GM11168 (cell line): ENCODE results near the gene CTTN.
"Not testable (repeated sequence)": the region's sequence is repeated elsewhere in the genome, so short reads cannot be mapped to it uniquely, and the experiment has no call there.

ENCODE experiments used
- in situ Hi-C: fragments of 300-500 bp; cut with MboI; formaldehyde crosslinking; loops from one replicate; pipeline ENCODE4 v1.12.0; 2022; ENCODE audit warnings: low sequenced_read_pairs; ENCODE audit not compliant: unreplicated experiment

The CTTN gene

DNA sequence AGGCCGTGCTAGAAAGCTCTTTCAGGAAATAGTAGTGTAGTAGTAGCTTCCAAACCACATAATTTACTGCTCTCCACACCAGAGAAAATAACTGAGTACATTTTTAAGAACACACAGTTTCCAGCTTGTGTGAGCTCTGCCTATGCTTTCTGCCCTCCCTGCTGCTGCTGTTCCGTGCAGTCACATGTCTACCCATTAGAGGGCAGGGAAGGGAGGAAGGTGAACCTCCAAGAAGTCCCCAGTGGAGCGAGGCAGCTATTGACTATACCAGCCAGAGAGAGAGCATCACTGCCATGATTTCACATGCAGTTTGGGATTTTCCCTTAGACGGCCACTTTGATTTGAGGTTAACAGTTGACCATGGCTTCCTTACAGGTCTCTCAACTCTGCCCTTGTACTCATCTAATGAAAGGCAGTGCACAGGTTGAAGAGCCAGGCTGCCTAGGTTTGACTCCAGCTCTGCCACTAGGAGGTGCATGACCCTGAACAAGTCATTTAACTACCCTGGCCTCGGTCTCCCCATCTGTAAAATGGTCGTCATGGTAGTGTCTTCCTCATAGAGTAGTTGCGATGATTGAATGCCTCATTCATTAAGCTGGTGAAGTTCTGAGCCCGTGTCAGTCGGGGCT lies 19.7 kb upstream of the CTTN start:
- in situ Hi-C loops: no loop called here

DNA sequence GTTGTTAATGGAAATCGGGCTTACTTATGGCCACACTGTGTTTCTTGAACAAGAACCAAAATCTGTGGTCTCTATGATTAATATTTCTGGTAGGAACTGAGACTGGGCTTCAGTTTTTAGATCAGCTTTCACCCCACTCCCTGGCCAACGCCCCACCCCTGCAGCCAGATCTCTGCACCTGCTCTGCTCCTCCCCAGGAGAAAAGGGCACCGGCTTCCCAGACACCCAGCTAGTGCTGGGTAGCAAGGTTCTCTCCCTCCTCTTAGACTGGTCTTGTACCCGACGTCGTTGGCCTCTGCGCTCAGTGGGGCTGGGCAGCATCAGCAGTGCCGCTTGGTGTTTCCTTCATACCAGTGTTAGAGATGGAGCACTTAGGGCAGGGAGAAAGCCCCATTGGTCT lies 17.0 kb upstream of the CTTN start:
- in situ Hi-C loops: no loop called here

DNA sequence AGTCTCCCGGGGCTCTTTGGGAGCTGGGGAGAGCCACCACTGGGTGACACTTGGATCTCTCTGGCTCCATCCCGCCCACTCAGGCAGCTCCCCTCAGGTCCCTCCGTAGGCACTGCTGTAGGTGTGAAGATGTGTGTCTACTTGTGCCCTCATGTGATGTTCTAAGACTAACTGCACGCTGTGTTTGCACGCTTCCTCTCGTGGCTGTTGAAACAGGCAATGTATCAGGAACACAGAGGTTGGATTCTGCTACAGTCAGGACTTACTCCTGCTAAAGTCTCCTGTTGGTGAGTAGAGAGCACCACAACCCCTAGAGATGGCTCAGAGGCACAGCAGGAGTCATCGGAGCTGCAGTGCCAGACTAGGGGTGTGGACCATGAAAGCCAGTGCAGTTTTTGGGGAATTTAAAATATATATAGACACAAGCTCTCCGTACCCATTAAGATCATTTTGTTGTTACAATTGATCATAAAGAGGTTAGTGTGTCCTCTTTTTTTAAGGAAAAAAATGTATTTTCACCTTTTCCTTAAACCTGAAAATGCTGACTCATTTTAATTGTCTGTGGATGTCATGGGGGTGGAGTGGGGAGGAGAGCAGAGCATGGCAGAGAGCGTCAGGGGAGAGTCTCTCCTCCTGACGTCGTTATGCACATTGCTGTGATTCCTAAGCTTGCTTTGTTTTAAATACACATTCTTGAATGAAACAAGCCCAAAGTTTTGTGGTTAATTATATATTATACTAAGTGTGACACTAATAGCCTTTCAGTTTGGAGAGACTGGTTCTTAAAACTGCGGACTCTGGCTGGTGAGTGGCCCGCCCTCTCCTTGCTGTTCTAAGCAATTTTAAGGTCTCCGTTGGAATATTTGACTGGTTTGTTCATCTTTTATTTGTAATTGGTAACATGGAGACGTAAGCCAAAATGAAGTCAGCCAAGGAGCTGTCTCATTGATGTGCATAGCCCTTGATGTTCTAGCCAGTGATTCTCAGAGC lies 16.2 kb upstream of the CTTN start:
- in situ Hi-C loops: no loop called here

DNA sequence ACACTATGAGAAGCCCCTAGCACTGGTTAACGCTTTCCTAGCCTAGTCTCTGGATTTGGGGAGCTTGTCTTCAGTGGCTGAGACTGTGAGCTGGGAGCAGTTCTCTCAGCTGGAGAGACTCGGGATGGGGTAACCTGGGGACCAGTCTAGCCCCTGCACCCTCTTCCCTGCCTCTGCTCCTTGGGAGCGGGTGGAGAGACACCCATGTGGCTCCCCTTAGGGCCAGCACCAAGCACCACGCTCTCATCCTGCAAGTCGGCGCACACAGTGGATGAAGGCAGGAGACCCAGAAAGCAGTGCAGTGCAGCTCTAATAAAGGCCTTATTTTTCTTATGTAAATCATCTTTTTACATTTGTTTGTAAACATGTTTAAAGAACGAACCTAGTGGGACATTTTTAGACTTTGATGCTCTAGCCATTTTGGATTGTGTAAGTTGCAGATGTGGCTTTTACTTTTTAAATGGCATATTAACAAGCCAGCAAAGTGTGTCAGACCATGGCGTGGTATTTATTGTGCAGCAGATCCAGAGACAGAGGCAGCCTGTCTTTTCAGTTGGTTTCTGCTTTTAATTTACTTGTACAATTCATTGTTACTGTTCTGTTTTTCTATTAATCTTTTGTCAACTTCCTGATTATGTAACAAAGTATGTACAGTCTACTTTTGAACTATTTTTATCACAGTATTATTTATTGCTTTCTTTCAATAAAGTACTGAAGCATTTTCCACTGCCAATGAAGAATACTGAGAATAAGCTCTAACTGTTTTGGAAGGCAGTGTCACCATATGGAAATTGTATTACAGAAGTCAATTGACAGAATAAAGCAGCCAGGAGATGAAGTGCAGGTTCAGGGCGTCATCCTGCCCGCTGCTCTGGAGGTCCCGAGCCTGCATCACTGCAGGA lies 14.4 kb upstream of the CTTN start:
- in situ Hi-C loops: no loop called here

DNA sequence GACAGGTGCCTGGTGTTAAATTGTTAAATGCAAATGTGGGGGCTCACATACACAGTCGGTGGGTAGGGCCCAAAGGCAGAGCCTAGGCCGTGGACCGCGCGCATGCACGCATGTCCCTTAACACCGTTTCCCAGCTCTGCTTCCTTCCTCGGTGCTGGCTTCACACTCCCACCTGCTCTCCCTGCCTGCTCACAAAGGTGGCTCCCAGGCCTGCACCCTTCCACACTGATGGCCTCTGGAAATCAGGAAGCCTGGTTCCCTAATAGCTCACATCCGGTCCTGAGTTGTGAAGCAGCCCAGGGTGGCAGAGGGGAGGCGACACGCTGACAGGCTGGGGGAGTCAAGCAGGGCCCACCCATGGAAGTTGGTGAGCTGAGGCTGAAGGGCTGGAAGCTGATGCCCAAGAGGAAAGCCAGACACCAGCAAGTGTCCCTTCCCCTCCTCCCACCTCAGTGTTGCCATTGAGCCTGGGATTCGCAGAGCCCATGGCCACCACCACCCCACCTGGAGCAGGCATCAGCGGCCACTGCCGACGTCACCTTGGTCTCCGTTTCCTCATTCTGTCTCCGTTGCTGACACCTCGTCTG lies 13.7 kb upstream of the CTTN start:
- in situ Hi-C loops: no loop called here

DNA sequence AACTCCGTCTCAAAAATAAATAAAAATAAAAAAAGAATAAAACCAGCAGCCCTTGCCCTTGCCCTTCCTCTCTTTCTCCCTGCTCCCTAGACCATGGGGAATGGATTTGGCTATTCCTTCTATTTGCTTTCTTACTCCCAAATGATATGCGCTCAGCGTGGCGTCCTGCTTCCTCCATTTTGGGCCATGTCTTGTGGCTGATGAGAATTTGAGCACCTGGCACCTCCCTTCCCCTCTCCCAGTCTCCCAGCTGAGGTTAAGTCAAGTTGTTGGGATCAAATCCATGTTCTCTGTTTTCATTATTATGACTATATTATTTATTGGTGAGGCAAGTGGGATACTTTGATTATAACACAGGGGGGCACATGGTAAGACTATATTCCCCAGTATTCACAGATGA lies 10.8 kb upstream of the CTTN start:
- in situ Hi-C loops: no loop called here

DNA sequence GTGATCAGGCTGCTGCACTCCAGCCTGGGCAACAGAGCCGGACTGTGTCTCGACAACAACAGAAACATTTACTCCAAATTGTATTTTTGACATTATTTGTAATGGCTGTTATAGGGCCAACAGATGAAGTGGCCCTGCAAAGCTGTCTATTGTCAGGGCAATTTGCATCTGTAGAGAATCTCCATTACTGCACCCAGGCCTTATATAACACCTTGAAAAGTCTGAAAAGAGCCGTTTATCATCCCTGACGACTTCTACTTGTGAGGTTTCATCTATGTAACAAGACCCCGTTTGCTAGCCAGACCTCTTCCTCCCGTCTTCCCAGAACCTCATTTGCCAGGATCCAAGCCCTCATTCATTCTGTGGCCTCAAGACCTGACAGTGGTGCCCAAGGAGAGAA lies 9.1 kb upstream of the CTTN start:
- in situ Hi-C loops: no loop called here

DNA sequence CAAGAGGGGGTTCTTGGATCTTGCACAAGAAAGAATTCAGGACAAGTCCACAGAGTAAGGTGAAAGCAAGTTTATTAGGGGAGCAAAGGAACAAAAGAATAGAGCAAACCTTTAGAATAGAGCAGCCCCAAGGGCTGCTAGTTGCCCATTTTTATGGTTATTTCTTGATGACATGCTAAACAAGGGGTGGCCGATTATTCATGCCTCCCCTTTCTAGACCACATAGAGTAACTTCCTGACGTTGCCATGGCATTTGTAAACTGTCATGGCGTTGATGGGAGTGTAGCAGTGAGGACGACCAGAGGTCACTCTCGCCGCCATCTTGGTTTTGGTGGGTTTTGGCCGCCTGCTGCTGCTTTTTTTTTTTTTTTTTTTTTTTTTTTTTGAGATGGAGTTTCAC lies 7.4 kb upstream of the CTTN start:
- in situ Hi-C loops: not testable (repeated sequence)

DNA sequence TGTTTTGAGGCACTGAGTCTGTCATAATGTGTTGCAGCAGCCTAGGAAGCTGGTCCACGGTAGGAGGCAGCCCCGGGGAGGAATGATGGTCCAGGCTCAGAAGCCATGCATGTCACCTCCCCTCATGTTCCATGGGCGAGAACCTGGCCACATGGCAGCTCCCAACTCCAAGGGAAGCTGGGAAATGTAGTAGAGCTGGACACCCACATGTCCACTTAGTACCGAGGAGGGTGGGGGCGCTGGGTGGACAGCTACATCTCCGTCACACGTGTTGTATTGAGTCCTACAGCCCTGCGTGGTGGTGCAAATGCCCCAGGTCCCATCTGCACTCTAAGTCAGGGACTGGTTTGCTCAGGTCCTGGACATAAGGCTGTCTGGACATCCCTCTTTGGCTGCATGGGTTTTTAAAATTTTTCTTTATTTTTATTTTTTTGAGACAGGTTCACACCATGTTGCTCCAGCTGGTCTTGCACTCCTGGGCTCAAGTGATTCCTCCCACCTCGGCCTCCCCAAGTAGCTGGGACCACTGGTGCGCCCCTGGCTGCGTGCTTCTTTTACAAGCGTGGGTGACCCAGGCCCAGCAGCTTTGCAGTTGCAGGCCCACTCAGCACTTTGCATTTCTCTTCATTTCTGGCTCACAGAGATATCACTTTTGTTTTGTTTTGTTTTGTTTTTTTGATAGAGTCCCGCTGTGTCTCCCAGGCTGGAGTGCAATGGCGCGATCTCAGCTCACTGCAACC lies 3.9 kb upstream of the CTTN start:
- in situ Hi-C loops: no loop called here

DNA sequence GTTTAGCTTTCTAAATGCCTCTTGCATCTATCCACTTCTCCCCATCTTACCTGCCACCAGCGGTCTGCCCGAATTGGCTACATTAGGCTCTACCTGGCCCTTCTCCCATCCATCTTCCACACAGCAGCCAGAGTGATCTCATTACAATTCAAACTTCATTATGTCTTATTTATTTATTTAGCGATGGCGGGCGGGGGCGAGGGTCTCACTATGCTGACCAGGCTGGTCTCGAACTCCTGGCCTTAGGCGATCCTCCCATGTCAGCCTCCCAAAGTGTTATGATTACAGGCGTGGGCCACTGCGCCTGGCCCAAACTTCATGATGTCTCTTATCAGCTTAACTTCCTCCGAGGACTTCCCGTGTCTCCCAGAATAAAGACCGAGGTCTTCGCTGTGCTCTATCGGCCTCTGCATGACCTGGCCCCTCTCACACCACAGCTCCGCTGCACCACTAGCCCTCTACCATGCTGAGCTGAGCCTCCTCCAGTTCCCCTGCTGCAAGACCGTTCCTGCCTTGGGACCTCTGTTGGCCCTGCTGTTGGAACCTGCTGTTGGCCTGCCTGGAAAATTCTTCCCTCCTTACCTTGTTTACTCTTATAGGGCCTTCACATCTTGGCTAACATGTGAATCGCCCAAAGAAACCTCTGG lies 870 bp upstream of the CTTN start:
- in situ Hi-C loops: no loop called here

DNA sequence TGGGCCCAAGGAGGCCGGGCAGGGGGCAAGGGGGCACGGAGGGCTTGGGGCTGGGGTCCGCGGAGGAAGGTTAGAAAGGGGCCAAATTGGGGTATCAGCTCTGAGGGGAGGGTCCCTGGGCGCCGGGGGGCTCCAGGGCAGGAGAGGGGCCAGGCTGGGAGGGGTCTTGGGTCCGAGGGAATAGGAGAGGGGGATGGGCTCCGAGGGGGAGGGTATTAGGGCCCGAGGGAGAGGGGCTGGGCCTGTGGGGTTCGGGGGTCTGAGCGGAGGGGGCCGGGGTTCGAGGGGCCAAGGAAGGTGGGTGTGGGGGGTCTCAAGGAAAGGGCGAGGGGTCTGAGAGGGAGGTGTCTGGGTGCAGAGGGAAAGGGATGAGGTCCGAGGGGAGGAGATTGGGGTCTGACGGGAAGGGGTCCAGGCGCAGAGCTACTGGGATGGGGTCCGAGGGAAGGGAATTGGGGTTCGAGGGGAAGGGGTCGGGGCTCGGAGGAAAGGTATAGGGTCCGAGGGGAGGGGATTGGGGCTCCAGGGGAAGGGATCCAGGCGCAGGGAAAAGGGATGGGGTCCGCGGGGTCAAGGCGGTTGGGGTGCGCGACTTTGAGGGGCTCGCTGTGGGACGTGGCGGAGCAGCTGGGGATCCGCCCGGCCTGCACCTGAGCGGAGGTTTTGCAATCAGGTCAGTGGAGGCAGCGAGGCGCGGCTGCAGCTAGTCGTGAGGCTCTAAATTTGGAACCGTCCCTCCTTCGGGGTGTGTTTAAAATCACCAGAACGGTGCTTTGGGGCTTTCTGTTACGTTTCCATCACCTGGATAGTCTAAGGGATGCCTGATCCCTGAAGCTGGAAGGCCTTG lies 728 bp downstream of the CTTN start:
- in situ Hi-C loops: no loop called here

DNA sequence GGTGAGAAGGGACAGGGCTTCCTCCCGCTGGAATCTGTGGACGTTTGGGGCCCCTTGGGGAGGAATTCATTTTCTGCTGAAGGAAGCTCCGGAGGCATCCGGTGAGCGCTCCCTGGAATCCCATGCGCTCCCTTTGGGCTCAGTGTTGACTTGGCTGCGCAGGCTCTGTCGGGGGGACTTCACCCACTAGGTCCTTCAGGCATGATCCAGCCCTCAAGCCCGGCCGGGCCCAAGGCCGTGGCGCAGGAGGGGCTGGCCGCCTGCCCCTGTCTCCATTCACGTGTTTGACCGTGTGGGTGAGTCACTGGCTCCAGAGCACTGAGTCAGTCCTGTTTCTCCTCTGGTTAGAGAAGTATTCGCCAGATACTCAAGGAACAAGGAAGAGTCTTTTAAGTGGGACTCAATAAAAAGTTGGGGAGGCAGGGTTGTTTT lies 1.4 kb downstream of the CTTN start:
- in situ Hi-C loops: no loop called here

DNA sequence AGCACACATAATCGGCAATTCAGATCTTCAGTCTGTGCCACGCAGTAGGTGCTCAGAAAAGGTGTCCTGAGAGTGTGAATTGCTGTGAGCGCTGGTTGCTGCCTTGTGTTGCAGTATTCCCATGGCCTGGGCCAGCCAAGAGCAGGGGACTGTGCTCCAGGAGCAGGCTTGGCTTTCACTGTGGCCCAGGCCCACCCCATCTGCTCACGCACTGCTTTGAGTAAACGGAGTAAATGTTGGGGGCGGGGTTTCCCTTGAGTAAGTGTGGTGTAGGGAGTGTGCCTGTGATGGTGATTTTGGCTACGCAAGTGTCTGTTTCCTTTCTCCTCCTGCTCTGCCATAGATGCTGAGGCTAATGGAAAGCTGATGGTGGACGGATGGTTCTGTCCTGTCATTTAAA lies 2.3 kb downstream of the CTTN start:
- in situ Hi-C loops: no loop called here

DNA sequence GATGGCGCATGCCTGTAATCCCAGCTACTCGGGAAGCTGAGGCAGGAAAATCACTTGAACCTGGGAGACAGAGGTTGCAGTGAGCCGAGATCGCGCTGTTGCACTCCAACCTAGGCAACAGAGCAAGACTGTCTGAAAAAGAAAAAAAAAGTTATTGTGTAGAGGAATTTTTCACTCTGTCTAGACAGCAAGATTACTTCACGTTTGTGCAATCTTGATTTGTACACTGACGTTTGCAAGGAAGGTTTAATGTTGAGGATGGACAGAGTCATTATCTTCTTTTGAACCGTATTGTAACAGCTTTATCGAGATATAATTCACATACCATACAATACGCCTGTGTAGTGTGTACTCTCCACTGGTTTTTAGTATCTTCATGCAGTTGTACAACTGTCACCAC lies 3.7 kb downstream of the CTTN start:
- in situ Hi-C loops: no loop called here

DNA sequence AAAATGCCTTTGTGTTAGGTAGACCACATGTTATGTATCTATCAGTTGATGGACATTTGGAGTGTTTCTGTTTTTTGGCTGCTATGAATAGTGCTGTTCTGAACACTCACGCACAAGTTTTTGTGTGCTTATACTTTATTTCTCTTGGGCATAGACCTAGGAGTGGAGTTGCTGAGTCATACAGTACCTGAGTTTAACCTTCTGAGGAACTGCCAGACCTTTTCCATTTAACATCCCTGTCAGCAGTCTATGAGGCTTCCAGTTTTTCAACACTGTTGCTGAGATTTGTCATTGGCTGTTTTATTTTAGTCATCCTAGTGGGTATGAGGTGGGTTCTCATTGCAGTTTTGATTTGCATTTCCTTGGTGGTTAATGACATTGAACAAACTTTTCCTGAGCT lies 4.4 kb downstream of the CTTN start:
- in situ Hi-C loops: no loop called here

DNA sequence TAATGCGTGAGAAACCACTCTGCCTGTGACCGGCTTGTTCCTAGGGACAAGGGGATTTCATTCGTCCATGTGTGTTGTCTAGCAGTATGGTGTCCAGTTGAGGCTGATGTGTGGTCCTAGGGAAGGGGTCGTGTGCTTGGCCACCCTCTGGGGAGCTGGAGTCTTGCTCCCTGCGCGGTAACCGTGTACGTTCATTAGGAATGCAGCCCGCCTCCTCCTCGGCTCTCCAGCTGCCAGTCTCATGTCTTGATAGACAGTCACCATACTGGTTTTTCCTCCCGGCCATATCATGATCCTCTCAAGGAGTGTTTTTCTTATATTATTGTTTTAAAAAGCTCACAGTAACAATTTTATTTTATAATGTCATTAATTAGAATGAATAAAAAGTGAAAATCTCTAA lies 5.9 kb downstream of the CTTN start:
- in situ Hi-C loops: no loop called here

DNA sequence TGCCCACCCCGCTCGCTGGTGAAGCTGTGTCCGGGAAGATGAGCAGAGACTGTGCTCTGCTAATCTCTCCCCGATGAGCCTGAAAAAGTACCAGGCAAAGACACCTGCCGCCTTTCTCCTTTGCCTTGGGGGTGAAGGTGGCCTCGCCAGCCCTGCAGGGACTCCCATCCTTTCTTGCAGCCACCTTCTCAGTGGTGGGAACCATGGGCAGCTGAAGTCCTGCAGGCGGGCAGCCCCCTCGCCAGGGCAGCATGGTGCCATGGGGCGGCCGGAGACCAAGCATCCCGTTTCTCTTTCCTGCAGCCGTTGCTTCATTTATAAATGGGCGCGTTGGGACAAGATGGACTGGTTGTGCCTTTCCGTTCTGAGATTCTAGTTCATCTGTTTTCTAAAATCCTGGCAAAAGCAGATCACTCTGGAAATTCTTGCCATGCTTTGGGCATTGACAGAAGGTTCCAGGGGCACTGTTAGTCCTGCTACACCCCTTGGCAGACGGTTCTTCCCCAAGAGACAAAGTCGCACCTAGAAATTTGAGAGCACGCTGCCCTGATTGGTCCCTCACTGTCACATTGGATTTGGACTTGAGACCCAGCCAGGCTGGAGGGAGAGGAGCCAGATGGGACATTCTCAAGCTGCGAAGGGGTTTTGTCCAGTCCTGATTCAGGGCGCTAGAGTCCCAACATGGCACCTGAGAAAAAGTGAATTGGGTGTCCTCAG lies 7.5 kb downstream of the CTTN start:
- in situ Hi-C loops: no loop called here

DNA sequence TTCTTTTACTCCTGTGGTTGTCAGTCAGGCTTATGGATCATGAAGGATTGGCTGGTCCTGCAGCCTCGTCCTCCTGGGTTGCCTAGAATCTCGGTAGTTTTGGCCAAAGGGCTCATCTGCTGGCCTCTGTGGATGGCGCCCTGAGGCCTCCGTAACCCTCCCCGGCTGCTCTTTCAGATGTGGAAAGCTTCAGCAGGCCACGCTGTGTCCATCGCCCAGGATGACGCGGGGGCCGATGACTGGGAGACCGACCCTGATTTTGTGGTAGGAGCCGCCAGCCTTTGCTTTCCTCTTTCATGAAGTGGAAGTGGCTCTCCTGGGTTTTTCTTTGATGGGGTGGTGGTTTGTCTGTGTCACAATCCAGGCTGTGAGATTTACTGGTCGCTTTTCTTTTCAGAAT lies 8.8 kb downstream of the CTTN start:
- in situ Hi-C loops: no loop called here
